GM18526 (cell line): ENCODE results near the gene TNS1.

Experiments
- POLR2A ChIP-seq: IDR thresholded peaks from 3 replicates; pipeline ENCODE4 v1.6.1; 2011; ENCODE audit not compliant: insufficient read length; ENCODE audit errors: extremely low read depth

Gene TNS1

DNA sequence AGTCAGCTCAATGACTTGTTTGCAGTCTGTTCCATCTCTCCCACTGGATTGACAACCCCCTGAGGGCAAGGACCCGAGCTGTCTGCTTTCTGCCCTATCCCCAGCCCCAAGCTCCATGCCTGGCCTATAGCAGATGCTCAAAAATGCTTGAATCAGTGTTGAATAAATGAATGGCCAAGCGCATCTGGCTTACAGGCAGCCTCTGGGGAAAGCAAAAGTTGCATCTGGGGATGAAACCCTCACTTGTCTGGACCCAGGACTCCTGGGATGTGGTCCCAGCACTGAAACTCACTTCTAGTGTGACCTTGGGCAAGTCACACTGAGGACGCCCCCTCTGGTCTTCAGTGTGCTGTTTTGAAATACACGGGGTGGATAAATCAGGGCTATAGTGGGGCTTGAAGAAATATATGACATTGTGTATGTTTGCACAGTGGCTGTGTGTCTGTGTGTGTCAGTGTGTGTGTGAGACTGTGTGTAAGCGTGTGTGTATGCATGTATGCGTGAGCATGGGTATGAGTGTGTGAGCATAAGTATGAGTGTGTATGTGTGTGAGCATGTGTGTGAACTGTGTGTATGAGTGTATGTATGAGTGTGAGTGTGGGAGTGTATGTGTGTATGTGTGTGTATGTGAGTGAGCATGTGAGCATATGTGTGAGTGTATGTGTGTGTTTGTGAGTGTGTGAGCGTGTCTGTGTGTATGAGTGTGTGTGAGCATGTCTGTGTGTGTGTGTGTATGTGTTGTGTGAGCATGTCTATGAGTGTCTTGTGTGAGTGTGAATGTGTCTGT, 27.8 kb upstream of the TNS1 start:
- no peak for TF ChIP-seq POLR2A

DNA sequence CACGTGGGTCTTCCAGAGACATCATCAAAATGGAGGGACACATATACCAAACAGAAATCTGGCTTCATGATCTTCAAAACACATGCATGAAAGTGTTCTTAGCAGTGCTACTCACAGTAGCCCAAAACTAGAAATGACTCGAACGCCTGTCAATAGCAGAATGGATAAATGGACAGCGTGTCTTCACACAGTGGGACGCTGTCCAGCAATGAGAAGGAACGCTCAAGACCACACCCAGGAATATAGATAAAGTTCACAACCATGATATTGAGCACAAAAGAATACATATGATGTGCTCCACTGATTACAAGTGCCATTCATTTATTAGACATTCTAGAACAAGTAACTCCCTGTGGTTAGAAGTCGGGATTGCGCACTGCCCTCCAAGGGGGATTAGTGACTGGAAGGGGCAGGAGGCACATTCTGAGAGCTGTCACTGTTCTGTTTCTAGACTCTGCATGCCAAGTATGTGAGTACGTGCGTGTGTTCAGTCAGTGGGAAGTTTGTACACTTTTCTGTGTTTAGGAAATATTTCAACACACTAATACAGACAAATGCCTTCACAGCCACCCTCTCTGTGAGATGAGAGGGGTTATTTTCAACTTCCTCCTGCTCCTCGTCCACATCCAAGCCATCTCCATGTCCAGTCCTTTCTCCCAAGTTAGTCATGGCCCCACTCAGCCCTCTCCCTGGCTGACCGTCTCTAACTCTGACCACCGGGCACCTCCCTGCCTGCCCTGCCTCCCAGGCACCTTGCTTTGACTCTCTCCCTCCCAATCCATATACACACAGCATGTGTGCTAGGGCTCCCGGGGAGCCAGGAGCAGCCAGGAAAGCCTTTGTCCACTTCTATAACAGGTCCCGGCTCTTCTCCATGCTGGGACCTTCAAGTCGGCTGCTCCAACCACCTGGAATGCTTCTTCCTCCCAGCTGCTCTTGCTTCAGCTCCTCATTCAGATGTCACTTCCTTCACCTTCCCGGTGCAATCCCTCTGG, 26.9 kb upstream of the TNS1 start:
- no peak for TF ChIP-seq POLR2A

DNA sequence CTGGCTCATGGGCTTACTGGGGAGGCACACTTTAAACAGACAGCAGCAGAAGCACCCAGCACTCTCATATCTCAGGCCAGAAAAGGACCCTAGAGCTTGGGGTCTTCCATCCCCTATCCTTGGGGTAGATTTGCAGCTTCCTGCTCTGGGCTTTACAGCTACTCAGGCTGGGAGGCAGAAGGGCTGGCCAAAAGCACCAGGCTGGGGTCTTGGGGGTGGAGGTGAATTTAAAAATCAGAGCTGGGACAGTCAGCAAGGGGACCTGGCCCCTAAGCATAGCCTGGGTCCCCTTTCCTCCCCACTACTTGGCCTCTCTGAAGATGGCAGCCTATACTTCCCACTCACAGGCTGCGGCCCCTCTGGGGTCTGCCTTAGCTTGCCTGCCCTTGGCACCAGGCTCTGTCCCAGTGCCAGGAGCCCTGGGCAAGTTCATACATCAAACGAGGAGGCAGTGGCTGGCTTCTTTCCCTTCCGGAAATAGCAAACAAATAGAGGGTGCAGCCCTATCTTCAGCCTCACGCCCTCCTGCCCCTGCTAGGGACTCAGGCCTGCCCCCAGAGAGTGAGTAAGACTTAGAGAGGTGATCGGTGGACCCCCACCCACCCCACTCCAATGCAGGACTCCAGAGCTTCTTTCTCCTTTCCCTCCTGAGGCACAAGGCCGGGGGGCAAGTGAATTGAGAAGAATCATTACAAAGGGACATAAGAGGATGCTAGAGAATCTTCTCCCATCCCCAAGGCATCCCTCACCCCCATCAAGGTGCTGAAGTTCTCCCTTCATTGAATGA, 26.0 kb upstream of the TNS1 start:
- TF ChIP-seq POLR2A = no peak

DNA sequence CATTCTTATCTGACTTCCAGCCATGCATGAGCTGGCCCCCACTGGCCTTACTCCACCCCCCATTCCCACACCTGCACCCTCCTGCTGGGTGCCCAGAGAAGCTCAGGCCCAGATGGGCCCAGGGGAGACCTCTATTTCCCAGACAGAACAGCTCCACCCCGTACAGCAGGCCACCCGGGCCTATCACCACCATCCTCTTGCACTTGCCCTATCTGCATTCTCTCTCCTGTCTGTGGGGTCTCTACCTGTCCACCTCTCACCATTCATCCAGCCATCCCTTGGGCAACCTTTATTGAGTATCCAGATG, 25.3 kb upstream of the TNS1 start:
- no peak for TF ChIP-seq POLR2A

DNA sequence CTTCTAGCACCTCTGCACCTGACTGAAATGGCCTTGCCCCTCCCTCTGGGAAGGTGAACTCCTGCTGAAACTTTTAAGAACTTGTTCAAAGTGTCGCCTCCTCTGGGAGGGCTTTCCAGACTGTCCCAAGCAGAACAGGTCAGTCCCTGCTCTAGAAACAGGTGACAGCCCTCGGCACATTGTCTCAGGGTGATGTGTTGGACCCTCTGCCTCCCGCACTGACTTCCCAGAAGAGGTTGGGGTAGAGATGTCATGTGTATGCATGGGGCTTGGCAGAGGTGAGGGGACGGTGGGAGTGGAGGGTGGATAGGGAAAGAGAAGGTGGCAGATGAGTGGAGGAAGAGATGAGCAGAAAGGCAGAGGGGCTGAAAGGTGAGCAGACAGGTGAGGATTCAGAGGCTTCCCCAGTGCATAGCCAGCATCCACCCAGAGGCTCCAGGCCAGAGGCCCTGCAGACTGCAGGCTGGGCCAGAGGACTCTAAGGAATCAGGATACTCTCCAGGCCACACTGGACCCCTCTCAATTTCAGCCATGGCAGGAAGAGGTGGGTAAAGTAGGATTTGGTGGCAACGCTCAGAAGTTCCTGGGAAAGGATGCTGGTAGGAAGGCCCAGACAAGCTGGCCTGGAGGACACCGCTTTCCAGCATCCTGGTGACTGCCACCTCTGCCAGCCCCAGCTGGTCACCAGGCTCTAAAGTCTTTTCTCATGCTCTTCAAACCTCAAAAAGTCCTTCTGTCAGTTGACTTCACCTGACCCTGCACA, 24.8 kb upstream of the TNS1 start:
- TF ChIP-seq POLR2A = no peak

DNA sequence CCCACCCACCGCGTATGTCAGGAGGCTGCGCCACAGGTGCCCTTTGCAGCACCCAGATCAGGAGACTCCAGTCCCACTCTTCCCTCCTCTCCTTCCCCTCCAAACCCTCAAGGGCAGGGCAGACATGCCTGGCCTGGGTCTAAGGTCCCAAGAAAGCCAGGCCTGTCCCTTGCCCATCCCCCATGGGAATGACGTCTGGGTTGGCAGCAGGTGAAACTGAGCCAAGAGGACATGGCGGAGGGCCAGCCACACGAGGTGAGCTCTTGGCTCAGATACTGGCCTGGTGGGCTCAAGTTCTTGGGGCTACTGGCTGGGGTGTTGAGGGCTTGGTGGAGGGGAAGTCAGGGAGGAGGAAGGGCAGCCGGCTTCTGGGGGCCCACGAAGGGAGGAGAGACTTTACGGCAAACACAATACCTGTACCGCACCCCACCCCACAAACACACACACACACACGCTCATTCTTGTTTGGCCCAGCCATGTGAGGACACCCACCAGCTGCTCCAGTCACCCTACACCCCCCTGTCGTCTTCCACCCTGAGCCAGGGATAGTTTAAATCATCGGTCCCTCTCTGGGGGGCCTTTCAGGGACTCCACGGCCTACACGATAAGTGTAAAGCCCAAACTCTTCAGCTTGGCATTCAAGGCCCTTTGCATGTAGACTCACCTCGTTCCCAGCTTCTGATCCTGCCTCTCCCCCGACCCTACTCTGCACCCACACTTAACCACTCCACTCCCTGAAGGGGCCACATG, 24.1 kb upstream of the TNS1 start:
- TF ChIP-seq POLR2A = no peak

DNA sequence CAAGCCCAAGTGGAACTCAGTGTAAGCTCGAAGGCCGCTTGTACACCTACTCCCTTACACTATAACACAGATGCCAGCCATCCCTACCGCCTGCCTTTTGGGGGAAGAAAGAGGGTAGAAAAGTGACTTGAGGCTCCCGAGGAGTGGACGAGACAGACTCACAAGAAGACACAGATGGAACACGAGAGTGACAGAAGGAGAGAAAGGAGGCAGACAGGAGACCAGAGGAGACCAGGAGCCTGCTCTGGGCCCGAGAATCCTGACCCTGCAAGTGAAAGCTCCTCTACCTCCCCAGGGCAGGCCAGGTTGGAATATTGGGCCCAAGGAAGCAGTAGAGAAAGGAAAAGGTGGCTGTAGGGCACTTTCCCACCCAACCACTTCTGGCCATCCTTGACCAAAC, 23.4 kb upstream of the TNS1 start:
- no peak for TF ChIP-seq POLR2A

DNA sequence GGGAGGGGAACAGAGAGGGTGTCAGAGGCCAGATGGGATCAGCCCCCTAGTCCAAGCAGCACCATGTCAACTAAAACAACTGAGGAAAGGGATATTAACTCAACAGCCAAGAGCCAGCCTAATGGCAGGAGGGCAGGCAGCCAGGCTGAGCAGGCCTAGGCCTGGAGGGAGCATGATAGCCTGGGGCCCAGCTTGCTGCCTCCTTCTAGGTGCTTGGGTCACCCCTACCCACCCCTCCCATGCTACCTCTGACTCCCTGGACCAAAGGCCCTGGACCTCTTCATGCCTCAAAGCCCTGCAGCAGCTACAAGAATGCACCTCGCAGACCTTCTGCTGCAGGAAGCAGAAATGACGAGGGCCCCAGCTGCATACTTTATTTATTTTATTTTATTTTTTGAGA, 22.1 kb upstream of the TNS1 start:
- no peak for TF ChIP-seq POLR2A

DNA sequence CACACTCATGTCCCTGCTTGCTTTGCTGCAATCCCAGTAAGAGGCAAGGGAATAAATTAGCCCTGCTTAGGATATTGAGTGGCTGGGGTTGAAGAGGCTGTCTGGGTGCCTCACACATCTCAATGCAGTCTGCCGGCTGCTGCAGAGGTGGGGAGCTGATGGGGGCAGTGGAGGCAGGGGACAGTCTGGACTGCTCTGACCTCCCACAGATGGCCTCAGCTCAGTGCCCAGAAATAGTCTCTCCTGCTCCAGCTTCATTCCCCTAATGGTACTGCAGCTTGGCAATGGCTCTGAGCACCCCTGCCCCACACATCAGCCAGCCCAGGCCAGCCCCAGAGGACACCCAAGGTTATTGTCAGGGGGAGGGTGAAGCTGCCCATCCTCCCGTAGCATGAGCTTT, 21.5 kb upstream of the TNS1 start:
- no peak for TF ChIP-seq POLR2A

DNA sequence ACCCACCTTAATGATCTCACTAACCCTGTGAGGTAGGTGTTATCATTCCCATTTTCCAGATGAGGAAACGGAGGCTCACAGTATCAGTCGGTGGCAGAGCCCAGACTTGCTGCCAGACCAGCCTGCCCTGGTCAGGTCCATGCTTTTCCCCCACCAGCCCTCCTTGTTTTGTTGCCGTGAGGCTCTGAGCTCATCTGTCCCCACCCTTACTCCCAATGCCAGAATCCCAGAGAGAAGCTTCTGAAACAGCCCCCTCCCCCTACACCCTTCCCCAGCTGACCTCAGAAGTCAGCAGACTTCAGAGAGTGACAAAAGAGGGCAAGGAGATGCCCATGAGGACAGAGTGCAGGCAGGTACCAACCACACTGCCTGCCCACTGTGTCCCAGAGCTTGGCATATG, 20.8 kb upstream of the TNS1 start:
- no peak for TF ChIP-seq POLR2A

DNA sequence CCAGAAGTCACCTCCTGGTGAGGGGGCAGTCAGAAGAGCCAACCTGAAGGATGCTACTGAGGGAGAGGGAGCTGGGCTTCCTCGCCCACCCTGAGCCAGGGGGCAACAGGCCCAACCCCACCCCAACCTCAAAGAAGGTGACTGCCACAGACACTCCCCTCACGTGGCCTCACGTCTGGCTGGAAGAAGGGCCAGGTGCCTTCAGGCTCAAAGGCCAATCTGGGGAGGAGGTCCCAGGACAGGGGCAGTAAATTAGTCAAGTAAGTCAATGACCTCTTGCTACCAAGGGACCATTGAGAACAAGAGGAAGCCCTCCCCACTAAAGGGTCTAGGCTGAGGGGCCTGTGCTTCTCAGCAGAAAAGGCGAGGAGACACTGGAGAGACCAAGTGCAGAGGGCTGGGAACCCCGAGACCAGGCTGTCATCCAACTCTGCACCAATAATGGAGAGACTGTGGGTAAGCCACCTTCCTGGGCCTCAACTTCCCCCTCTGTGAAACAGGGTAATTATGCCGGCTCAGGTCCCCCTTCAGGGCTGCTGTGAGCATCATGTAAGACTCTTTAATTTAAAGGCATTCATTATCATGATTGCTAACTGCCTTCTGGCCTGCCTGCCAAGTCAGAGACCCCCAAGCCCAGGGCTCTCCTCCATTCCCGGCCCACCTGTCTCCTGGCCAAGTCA, 20.2 kb upstream of the TNS1 start:
- no peak for TF ChIP-seq POLR2A

DNA sequence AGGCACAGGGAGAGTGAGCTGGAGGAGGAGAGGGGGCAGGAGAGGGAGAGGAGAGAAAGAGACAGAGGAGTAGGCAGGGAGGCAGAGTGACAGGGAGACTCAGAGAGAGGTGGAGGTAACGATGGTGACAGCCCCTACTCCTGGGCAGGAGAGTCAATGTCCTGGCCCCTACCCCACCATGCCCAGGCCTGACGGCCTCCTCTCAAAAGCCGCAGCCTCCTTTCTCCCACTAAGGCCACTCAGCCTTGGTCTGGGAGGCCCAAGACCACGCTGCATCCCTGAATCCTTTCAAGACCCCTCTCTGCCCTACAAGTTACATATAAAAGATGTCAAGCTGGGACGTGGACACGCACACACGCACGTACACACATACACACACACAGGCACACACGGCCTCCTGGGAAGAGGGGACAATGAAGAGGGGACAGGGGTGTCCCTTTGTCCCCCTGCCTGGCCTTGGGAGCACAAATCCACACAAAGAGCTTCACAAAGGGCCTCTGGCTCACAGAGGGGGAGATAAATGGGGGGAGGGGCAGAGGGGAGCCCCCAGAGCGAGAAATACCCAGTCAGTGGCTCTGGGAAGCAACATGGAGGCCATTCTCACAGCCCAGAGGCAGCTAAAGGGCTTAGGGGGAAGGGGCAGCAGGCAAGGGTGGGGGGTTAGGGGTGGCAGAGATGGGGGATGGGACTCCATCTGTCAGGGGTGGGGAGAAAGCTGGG, 19.5 kb upstream of the TNS1 start:
- no peak for TF ChIP-seq POLR2A

DNA sequence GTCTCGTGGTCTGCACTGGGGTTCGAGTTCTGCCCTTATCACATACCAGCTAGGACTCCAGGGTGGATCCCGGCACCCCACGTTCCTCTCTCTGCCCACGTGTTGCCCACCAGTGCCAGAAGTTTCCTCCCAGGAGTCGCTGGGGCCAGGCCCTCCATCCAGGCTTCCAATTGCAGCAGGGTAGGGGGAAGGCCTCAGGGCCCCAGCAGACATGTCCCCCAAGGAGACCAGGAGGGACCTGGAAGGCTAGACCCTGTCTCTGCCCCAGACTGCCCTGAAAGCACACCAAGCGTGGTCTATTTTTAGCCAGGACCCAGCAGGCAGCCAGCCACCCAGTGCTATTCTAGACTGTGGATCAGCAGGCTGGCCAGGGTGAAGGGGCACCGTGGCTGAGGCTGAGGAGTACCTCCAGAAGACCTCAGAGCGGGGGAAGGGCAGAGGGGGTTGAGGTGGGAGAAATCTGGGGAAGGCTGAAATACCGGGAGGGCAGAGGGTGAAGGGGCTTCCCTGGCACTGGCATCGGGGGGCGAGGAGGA, 18.8 kb upstream of the TNS1 start:
- no peak for TF ChIP-seq POLR2A

DNA sequence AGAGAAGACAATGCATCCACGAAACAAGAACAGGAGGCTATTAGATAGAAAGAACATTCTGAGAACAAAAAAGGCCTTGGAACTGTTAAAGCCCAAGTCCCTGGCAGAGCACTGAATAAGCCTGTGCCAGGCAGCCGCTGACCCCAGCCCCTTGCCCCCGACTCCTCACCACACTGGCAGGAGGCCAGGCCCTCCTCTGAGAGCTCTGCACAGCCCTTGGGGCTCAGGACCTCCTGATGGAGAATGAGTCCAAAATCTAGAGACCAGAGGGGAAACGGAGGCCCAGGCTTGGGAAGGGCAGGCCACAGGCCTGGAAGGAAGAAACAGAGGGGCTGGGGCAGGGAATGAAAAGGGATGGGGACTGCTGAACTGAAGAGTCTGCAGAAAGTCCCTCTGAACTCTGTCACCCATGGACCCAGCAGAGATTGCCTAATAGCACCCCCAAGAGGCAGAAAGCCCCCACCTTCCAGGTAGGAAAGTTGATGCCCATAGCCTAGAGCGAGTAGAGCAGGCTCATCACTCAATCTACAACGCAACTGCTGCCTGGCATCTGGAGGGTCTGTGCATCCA, 18.3 kb upstream of the TNS1 start:
- no peak for TF ChIP-seq POLR2A
